Measurements from ENCODE around the gene SUSD4.

Gene SUSD4

DNA sequence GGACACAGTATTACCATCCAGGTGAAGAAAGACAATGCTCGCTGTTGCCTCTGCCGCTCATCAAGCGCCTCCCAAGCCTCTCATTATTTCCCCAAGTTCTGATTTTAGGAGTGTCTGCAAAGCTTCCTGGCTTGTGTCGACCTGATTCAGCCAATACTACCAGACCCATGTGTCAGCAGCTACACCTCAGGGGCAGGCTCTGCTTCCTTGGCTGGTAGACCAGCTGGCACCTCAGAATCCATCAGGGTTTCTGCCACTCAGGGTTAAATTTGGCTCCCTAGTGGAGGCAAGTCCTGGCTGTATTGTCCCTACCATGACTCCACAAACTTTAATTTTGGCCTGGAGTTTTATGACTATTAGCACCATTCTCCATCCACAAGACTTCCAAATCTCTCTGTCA lies 35.4 kb downstream of the SUSD4 start:
- no peak for DNase-seq

DNA sequence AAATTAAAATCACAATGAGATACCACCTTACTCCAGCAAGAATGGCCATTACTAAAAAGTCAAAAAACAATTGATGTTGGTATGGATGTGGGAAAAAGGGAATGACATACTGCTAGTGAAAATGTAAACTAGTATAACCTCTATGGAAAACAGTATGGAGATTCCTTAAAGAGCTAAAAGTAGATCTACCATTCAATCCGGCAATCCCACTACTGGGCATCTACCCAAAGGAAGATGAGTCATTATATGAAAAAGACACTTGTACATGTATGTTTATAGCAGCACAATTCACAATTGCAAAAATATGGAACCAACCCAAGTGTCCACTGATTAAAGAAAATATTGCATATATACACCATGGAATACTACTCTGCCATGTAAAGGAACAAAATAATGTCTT lies 37.2 kb downstream of the SUSD4 start:
- peak; percentile 25 for DNase-seq

DNA sequence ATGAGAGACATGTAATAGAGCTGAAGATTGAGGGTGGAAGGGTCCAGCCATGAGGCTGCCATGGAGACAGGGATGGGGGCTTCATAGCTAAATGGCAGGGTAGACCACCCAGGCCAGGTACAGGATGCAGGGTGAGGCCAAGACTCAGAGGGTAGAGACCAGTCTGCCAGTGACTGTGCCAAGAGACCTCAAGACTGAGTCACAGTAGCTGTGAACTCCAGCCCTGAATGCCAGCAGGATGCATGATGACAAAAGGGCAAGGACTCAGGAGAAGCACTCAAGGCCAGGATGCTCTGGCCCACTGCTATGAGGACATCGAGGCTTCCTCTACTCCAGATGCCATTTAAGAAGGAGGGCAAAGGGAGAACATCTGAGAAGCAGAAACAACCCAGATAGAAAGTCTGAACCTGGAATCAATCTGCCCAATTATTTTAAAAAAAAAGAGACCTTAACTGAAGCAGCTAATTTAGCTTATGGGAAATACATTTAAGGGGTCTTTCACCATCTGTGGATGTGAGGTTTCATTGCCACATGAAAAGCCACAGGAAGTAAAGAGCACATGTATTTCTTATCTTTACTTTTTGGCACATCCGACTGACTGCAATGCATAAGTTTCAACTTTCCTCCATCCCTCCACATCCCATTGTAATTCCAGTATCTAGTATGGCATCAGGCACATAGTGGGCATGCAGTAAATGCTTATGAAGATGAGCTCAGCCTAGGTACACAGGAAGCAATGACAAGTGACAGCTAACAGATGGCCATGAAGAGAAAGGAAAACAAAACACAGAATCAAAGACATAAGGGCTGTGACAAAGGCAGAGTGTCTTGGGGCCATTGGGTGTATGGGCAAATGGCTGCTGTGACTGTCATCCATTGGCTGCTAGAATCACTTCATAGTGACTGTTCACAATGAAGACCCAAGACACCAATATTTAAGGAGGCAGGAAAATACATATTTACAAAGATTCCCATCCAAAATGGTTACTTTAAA lies 40.2 kb downstream of the SUSD4 start:
- DNase-seq = no peak

DNA sequence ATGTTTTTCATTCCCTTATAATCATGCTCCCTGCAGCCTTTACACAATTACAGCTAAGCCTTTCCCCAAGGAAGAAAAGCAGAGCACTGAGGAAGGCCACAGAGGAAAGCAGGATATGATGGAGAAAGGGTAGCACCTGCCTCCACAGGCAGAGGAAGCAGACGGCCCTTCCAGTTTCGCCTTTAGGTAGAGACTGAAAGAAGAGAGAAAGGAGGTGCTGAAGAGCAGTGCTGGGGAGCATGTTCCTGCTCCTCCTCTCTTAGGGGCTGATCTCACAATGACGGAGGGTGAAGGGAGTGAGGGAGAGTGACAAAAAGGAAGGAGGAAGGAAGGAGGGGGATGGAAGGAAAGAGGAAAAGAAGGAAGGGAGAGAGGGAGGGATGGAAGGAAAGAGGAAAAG lies 41.1 kb downstream of the SUSD4 start:
- no peak for DNase-seq

DNA sequence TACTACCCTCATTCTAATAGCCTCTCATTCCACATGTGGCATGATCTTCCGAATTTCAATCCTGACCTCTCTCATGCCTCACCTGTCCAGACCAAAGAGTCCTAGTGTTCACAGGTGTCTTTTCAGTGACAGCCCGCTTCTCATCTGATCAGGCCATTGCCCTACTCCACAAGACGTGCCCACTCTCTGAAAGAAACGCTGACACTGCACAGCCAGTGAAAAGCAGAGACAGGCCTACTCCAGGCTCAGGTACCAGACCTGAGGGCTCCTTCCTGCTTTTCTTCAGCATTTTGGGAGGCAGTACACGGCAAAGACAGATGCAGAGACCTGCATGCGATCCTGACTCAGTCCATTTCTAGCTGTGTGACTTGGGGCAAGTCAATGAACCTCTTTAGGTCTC lies 43.0 kb downstream of the SUSD4 start:
- DNase-seq = no peak

DNA sequence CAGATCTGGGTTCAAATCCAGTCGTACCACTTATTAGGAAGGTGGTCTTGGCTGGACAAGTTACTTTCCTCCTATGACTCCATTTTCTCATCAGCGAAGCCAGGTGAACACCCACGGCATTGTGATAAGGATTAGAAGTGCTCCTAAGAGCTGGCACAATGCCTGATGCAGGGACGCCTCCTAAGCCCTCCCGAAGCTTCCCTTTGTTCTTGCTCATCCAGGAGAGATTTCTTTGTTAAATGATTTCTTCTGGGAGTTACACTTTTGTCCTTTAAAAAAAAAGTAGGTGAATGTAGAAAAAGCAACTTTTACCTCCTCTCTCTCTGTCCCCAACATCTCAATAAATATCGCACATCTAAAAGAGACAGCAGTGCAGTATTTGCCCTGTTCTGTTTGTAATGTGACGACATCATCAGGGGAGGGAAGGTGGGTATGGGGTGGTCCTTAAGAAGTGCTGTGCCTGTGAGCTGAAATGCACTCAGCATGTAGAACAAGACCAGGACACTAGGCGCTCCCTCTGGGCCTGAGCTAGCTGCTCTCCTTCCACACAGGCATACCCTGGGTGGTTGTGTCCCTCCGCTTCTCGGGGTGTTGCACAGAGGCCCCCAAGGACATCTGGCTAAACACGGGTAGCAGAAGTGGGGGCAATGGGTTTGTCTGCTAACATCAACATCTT lies 43.9 kb downstream of the SUSD4 start:
- DNase-seq = no peak

DNA sequence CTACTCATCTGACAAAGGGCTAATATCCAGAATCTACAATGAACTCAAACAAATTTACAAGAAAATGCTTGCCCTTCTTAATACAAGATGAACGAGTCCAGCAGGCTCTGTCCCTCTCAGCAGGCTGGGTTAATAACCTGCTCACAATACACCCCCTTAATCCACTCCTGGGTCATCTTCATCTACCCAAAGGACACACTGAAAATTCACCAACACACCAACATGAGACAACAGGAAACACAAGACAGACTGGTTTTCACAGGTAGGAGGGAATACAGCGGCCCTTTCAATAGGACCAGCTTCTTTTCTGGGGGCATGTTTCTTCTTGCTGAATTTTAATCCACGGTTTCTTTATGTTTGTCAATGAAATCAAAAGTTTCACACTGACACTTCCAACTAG lies 44.6 kb downstream of the SUSD4 start:
- DNase-seq = no peak

DNA sequence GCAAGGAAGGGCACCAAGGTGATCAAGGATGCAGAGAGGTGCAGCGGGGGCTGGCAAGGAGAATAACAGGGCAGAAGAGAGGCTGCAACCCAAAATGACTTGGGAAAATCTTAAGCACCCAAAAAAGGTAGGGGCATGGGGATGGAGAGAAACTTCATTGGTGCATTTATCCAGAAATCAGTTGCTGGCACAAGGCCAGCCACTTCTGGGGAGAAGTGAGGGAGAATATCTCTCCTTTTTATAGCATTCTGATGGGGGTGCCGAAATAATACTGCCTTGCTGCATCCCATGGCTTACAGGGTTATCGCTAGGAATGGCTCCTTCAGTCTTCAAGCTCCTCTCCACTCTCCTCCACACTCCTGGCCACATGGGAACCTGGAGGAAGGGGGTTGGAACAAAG lies 47.9 kb downstream of the SUSD4 start:
- DNase-seq = no peak

DNA sequence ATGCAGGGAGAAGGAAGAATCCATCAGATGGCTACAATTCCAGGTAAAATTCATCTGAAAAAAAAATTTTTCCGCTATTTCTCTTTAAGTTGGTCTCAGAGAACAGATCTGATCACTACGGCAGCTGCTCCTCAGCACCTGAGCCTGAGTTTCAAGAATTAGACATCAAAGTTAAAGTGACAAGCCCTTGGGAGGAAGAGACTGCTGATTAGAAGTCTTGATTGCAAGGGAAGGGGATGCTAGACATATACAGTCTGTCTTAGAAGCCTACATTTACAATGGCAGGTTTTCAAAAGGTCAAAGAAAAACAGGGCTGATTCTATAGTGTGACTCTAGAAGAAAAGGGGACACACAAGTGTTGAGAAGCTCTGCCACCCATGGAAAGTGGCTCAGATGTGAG lies 48.3 kb downstream of the SUSD4 start:
- no peak for DNase-seq

DNA sequence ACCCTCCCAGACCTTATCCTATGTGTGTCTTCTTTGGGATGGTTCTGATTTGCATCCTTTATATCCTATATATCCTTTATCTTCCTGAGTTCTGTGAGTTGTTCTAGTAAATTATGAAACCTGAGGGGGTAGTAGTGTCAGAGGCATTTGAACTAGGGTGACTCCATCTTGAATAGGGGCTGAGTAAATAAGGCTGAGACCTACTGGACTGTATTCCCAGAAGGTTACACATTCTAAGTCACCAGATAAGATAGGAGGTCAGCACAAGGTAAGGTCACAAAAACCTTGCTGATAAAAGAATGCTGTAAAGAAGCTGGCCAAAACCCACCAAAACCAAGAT lies 50.6 kb downstream of the SUSD4 start:
- DNase-seq = no peak

DNA sequence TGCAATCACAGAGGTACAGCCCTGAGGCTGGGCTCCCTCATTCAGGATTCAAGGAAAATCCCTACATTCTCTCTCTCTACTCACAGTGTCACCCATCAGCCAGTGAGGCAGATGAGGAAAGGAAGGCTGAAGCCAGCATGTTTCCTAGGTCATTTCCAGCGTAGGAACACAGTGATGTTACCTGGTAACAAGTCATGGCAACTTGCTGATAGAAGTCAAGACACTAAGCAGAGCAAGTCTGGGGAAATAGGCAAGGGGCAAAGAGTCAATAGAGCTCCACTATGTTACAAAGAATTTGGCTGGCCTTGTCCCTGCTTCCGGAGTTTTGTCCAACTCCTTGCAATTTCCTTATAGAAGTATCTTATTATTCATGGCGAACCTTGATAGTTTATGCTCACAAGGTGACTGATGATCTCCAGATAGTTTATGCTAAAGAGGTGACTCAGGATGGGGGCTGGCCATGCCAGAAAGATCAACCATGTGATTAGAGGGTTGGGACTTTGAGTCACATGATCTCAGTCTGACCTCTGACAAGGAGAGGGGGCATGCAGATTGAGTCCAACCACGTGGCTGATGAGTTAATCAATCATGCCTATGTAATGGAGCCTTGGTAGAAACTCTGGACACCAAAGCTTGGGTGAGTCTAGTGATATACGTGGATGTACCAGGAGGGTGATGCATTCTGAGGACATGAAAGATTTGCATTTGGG lies 51.1 kb downstream of the SUSD4 start:
- DNase-seq = no peak

DNA sequence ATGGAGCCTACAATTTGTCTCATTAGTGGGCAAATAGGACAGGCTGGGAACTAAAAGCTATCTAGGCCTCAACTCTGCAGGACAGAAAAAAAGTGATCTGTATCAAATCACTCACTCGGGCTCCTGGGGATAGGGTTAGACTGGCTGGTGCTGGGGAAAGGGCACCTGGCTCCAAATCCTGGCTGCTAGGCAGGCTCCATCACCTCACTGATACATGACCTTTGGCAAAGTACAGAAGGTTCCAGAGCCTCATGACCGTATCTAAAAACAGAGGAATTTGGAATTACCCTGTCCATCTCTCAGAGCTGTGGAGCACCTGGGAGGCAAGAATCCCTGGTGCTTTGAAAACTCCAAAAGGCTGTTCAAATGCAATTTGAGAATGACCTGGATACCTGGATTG lies 51.7 kb downstream of the SUSD4 start:
- DNase-seq = no peak

DNA sequence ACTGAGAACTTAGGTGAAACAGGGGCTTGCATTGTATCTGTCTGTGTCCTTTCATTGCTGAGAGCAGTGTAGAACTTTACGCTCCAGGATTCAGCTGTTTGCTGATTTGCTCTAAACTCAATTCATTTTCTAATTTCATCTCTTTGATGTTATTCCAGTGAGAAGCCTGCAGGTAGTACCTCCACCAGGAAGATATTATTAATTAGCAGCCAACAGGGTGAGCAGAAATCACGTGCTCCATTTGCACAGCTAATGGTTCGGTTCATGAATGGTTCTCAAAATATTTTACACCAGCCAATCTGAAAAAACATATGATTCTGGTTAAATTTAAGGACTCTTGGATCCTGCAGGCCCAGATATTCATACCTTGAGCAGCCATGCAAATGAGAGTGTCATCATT lies 52.1 kb downstream of the SUSD4 start:
- DNase-seq = no peak

DNA sequence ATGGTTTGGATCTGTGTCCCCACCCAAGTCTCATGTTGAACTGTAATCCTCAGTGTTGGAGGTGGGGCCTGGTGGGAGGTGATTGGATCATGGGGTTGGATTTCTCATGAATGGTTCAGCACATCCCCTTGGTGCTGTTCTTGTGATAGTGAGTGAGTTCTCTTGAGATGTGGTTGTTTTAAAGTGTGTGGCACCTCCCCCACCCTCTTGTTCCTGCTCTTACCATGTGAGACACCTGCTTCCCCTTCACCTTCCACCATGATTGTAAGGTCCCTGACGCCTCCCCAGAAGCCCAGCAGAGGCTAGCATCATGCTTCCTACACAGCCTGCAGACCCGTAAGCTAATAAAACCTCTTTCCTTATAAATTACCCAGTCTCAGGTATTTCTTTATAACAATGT lies 55.8 kb downstream of the SUSD4 start:
- peak; percentile 30 for DNase-seq

DNA sequence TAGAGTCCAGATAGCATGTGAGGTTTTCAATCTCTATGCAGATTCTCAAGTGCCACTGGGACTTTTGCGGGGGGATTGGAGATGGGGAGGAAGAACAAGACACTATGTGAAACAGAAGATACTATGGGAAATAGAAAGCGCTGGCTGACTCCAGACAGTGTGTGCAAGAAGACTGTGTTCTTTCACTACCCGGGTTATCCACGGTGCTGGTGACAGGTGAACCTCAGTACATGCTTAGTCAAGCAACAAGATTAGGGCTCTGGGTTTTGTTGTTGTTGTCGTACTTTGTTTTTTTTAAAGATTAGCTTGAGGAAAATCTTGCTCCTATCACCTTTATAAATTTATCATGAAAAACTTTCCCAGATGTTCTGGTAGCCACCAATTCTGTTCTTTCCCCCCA lies 56.4 kb downstream of the SUSD4 start:
- no peak for DNase-seq

DNA sequence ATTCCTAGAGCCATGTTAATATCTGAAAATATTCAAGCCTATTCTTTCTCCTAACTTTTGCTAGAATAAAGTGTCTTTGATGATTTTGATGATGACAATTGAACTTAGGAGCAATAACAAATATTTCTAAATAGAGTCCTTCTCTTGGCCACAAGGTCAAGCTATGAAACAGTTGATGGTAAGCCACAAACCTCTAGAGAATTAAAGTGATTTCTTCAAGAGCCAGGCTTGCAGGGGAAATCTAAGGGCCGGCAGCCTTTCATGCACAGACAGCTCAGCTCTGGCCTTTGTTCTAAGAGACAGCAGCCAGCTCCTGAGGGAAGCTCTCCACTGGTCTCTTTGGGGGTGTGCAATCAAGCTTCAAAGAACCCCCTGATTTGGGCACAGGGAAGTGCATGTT lies 59.0 kb downstream of the SUSD4 start:
- no peak for DNase-seq

DNA sequence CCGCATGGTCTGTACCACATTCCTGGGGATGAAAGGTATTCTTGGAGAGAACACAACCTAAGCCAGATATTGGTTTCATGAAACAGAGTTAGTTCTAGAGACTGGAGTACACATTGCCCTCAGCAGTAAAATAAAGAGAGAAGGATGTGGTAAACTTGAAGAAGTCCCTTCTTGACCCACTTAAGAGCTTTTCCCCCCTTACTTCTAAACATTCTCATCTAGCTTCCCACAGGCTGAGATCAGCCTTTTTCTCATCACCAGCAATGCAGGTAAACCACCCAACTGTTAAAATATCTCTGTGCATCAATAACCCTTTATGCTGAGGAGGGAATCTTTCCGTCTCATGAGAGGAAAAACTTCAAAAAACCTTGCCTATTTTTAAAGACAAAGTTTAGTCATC lies 62.6 kb downstream of the SUSD4 start:
- DNase-seq = no peak

DNA sequence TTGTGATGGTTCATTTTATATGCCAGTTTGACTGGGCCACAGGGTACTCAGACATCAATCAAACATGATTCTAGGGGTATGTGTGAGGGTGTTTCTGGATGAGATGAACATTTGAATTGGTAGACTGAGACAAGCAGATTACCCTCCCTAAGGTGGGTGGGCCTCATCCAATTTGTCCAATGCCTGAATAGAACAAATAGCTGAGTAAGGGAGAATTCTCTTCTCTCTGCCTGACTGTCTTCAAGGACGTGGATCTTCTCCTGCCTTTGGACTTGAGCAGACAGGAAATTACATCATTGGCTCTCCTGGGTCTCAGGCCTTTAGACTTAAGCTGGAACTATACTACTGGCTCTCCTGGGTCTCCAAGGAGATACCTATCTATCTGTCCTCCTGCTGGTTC lies 64.4 kb downstream of the SUSD4 start:
- DNase-seq = no peak

DNA sequence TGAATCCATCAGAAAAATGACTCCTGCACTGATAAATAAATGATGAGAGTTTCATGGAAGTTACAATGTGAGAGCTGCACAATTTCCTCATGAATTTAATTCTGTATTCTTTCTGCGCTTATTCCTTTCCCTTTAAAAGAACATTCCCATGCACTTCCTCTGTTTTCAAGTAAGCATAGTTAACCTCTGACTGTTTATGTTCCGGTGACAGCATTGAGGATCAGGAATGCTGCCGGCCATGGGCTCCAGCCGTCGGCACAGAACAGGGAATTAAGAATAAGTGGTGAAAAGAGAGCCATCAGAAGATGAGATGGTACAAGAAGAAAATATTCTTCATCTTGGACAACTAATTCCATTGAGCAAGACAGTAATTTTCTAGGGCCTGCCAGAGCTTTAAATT lies 65.3 kb downstream of the SUSD4 start:
- DNase-seq = no peak

DNA sequence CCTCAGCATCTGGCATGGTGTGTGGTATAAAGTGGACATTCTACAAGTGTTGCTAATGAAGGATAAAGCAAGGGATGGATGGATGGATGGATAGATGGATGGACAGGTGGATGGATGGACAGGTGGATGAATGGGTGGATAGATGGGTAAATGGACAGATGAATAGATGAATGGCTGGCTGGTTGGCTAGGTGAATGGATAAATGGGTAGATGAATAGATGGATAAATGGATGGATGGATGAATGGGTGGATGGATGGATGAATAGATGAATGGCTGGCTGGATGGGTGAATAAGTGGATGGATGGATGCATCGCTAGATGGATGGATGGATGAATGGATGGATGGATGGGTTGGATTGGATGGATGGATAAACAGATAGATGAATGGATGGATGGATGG lies 66.2 kb downstream of the SUSD4 start:
- DNase-seq = no peak

DNA sequence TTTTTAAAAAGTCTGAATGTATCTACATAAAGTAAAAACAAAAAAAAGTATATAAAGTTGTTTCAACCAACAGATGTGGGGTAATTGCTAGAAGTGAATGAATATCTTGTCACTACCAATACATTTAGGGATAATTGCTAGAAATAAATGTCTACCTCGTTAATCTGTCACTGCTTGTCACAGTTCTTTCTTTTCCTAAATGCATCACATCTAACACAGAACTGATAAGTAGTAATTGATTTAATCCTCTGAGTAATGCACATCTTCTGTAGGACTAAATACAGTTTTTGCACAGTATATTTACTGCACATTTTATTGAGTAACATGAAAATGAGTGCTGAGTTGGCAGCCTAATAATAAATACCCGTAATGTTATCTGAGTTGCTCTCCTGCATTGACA lies 72.2 kb downstream of the SUSD4 start:
- no peak for DNase-seq

DNA sequence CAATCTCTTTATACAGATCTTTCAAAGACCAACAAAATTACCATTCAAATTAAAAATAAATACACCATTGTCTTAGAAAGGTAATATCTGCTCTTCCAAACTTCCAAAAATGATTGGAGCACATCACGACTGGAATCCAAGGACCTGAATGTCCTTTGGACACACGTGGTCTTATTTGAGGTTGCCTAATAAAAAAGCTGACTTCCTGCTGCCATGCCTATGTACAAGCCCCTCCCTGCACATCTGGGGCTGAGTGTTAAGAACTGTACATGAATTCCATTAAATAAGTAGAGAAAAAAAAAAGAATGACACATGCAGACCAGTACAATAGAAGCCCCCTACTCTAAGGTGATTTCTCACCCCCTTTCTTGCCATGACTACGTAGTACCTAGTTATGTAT lies 73.6 kb downstream of the SUSD4 start:
- no peak for DNase-seq

DNA sequence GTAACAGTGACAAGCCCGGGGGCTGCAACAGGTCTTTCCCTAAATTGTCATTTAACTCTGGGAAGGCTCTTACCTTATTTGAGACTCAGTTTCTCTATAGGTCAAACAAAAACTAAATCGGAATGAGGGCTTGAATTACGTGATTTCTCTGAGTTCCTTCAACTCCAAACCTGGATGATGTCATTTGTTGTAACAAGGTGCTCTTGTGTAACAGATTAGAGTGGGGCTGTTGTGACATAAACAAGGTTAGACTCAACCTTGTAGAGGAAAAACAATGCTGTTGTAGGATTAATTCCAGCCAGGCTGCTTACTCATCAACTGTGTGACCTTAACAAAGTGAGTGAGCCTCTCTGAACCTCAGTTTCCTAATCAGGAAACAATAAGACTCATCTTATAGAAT lies 74.4 kb downstream of the SUSD4 start:
- peak; percentile 6 for DNase-seq

DNA sequence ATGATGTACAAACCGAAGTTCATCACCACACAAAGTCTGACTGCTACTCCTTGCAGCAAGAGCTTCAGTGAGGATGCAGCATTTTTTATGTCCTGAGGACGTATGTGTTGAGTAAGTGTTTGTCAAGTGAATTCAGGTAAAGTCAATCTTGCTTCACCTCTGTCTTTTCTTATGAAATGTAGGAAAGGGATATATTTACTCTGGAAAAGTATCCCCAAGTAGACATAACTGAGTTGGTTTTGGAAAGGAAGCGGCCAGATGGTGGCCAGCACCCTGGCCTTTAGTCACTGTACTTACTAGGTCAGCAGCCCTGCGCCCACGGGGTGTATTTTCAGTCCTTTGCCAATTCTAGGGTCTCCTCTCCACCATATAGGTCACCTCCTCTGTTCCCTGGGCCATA lies 75.2 kb downstream of the SUSD4 start:
- no peak for DNase-seq

All from DMS53 (cell line).